K562 (cell line): ENCODE results near the gene SV2A. TPM values are rescaled to one million over a fixed set of nuclear protein-coding genes. Genes with fewer than 3 reads are reported as not detected.
A peak's percentile ranks its signal among the peaks of the same experiment; 100 is the strongest.

ENCODE experiments used
- CTBP1 ChIP-seq: fragments of 450-650 bp; IDR thresholded peaks from 2 replicates; pipeline ENCODE4 v1.6.1; 2016; ENCODE audit warnings: borderline replicate concordance
- FOXK2 ChIP-seq, 2 experiments: fragments of 450-650 bp; IDR thresholded peaks in 1 of 2; conservative IDR thresholded peaks in 1 of 2; 2 replicates each; pipeline ENCODE4 v1.6.1; 2016; ENCODE audit warnings: low read depth in 2 of 2, mild to moderate bottlenecking in 1 of 2
- HMG20A ChIP-seq: fragments of 450-650 bp; formaldehyde crosslinking; conservative IDR thresholded peaks from 2 replicates; pipeline ENCODE4 v1.4.0; 2020; ENCODE audit warnings: mild to moderate bottlenecking, mixed read lengths
- JUND ChIP-seq, 2 experiments: IDR thresholded peaks; 2 replicates in 1 of 2; 3 replicates in 1 of 2; pipeline ENCODE4 v1.6.1; 2011; ENCODE audit warnings: borderline replicate concordance in 2 of 2, low read depth in 2 of 2, low read length in 2 of 2, improper control_type of control experiment in 1 of 2, missing biosample characterization in 1 of 2, missing genetic modification characterization in 1 of 2, missing genetic modification reagents in 1 of 2
- LCOR ChIP-seq: sonication (generic); formaldehyde crosslinking; IDR thresholded peaks from 2 replicates; pipeline ENCODE4 v1.8.0; 2022; ENCODE audit warnings: mild to moderate bottlenecking, missing genetic modification reagents
- MEIS2 ChIP-seq: fragments of 450-650 bp; IDR thresholded peaks from 2 replicates; pipeline ENCODE4 v1.6.1; 2014; ENCODE audit warnings: mild to moderate bottlenecking; ENCODE audit not compliant: partially characterized antibody
- NEUROD1 ChIP-seq: fragments of 150-350 bp; IDR thresholded peaks from 2 replicates; pipeline ENCODE4 v1.6.1; 2014; ENCODE audit warnings: borderline replicate concordance, low read length, low read depth; ENCODE audit not compliant: partially characterized antibody
- NFE2L1 ChIP-seq: fragments of 450-650 bp; IDR thresholded peaks from 2 replicates; pipeline ENCODE4 v1.6.1; 2016; ENCODE audit warnings: missing genetic modification characterization, low read depth, mild to moderate bottlenecking, missing compliant biosample characterization, moderate library complexity, borderline replicate concordance
- NFYB ChIP-seq: IDR thresholded peaks from 2 replicates; pipeline ENCODE4 v1.6.1; 2011; ENCODE audit warnings: mild to moderate bottlenecking, moderate library complexity; ENCODE audit not compliant: insufficient read length; ENCODE audit errors: extremely low read depth
- NONO ChIP-seq, 2 experiments: fragments of 200-400 bp in 1 of 2; fragments of 450-650 bp in 1 of 2; formaldehyde crosslinking in 1 of 2; IDR thresholded peaks; 2 replicates each; pipeline ENCODE4 v1.6.1; 2017; ENCODE audit warnings: low read depth in 2 of 2, mild to moderate bottlenecking in 2 of 2, moderate library complexity in 2 of 2, low read length in 1 of 2
- PHF8 ChIP-seq: fragments of 200-600 bp; sonication (generic); IDR thresholded peaks from 2 replicates; pipeline ENCODE4 v1.6.1; 2012; ENCODE audit warnings: mixed run types, mild to moderate bottlenecking, inconsistent platforms, low read length, moderate library complexity, borderline replicate concordance
- RBFOX2 ChIP-seq: fragments of 200-400 bp; formaldehyde crosslinking; IDR thresholded peaks from 2 replicates; pipeline ENCODE4 v1.6.1; 2017; ENCODE audit warnings: low read depth, mild to moderate bottlenecking, low read length, moderate library complexity
- RBM39 ChIP-seq: fragments of 200-400 bp; formaldehyde crosslinking; optimal IDR thresholded peaks from 2 replicates; pipeline ENCODE3; 2018; ENCODE audit warnings: low read depth, low read length
- TEAD1 ChIP-seq, 2 experiments: fragments of 450-650 bp in 1 of 2; sonication (generic) in 1 of 2; formaldehyde crosslinking; IDR thresholded peaks; 2 replicates each; pipeline versions ENCODE4 v1.4.0 to v1.8.0; 2020 to 2022; ENCODE audit warnings: mild to moderate bottlenecking in 2 of 2, missing genetic modification reagents in 1 of 2
- TEAD2 ChIP-seq: fragments of 450-650 bp; IDR thresholded peaks from 2 replicates; pipeline ENCODE4 v1.6.1; 2016; ENCODE audit warnings: missing genetic modification characterization, control low read depth, missing compliant biosample characterization
- ZNF274 ChIP-seq: IDR thresholded peaks from 2 replicates; pipeline ENCODE4 v1.6.1; 2011; ENCODE audit warnings: low read depth, mild to moderate bottlenecking, low read length, moderate library complexity, borderline replicate concordance
- polyA plus RNA-seq, 8 experiments: library from polyadenylated mRNA; depleted of rRNA in 4 of 8; stranded (reverse) in 5 of 8; unstranded in 3 of 8; fragments of >200 nt; fragmentation: Nextera tagmentation in 2 of 8; fragmentation: Illumina TruSeq in 1 of 8; extraction: Ambion mirVana in 2 of 8; extraction: Trizol in 1 of 8; gene quantifications; 2 replicates each; pipeline versions ENCODE4 v1.2.1 to v1.2.3, GENCODE V29; 2011 to 2014; ENCODE audit warnings: inconsistent platforms in 1 of 8, missing spikeins in 1 of 8
- total RNA-seq, 7 experiments: library from RNA; depleted of rRNA in 6 of 7; stranded (reverse); fragments of >200 nt in 6 of 7; fragmentation: Illumina TruSeq in 2 of 7; extraction: Trizol in 2 of 7; gene quantifications; 2 replicates each; pipeline versions ENCODE4 v1.2.1 to v1.2.3, GENCODE V29; 2011 to 2021; ENCODE audit warnings: low replicate concordance in 1 of 7
- TF ChIP-seq, protein P1 (sequence below): fragments of 200-800 bp; sonication (Bioruptor generic); IDR thresholded peaks from 2 replicates; pipeline ENCODE4 v1.6.1; 2016; ENCODE audit warnings: missing genetic modification characterization, missing compliant biosample characterization
- TF ChIP-seq, protein P2 (sequence below): sonication (generic); formaldehyde crosslinking; IDR thresholded peaks from 2 replicates; pipeline ENCODE4 v1.8.0; 2022; ENCODE audit warnings: mild to moderate bottlenecking, missing genetic modification reagents, borderline replicate concordance

The SV2A gene
- total and polyA plus RNA-seq, 9 of the 15 experiments (the other 6 are each of a cell fraction or from before 2014, with no cell fraction given) = 0.07 to 0.22 (median 0.11) TPM; not detected in 1

DNA sequence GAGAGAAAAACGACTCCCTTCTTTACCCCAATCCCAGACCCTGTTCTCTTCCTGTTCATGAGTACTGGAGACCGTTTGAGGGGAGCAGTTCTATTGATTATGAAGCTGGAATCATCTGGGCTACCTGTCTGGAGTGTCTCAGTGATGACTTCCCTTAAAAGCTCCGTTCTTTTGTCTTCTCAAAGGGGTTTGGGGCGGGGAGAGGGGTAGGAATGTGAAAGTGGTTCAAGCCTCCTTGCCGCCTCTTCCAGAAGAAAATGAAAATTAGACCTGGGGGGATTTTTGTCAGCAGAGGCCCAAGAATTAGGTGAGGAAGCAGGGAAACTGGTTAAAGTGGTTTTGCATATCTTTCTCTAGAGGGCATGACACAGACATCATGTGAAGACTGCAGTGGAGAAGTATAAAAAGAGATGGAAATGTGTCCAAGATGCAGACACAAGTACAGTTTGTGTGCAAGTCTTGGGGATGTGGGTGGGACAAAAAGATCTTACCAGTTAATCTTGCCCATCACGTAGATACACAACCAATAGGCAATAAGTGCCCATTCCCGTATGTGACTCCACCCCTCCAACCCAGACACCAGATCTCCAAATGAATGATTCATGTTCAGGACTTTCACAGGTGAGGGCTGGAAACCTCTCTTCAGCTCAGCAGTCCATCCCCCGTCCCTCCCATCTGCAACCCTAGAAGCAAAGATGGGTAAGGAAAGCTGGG is 19.5 kb upstream of the SV2A start (continued):
- TF ChIP-seq, protein P1, sequence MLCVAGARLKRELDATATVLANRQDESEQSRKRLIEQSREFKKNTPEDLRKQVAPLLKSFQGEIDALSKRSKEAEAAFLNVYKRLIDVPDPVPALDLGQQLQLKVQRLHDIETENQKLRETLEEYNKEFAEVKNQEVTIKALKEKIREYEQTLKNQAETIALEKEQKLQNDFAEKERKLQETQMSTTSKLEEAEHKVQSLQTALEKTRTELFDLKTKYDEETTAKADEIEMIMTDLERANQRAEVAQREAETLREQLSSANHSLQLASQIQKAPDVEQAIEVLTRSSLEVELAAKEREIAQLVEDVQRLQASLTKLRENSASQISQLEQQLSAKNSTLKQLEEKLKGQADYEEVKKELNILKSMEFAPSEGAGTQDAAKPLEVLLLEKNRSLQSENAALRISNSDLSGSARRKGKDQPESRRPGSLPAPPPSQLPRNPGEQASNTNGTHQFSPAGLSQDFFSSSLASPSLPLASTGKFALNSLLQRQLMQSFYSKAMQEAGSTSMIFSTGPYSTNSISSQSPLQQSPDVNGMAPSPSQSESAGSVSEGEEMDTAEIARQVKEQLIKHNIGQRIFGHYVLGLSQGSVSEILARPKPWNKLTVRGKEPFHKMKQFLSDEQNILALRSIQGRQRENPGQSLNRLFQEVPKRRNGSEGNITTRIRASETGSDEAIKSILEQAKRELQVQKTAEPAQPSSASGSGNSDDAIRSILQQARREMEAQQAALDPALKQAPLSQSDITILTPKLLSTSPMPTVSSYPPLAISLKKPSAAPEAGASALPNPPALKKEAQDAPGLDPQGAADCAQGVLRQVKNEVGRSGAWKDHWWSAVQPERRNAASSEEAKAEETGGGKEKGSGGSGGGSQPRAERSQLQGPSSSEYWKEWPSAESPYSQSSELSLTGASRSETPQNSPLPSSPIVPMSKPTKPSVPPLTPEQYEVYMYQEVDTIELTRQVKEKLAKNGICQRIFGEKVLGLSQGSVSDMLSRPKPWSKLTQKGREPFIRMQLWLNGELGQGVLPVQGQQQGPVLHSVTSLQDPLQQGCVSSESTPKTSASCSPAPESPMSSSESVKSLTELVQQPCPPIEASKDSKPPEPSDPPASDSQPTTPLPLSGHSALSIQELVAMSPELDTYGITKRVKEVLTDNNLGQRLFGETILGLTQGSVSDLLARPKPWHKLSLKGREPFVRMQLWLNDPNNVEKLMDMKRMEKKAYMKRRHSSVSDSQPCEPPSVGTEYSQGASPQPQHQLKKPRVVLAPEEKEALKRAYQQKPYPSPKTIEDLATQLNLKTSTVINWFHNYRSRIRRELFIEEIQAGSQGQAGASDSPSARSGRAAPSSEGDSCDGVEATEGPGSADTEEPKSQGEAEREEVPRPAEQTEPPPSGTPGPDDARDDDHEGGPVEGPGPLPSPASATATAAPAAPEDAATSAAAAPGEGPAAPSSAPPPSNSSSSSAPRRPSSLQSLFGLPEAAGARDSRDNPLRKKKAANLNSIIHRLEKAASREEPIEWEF (CRISPR knock-in tag) = no peak
- TF ChIP-seq TEAD1 (CRISPR knock-in tag; IDR thresholded peaks at IDR 0.05) = 0 out of 4 replicates have a peak, but pooled peaks of 1 of the 2 experiments have one; percentile 42
- TF ChIP-seq RBM39 = no peak
- TF ChIP-seq NFYB = peak; percentile 11
- TF ChIP-seq MEIS2 = peak; percentile 31
- TF ChIP-seq ZNF274 = no peak
- TF ChIP-seq PHF8 = no peak
- no peak for TF ChIP-seq NEUROD1
- no peak for TF ChIP-seq NFE2L1 (tag)
- TF ChIP-seq JUND (IDR thresholded peaks at IDR 0.05; ENCODE audit: borderline replicate concordance, low read depth, low read length) = 0 out of 2 replicates have a peak, but pooled peaks have one; percentile 2
- no peak for TF ChIP-seq JUND (tag; IDR thresholded peaks at IDR 0.05; ENCODE audit: borderline replicate concordance, low read depth, low read length)
- no peak for TF ChIP-seq HMG20A (CRISPR knock-in tag)
- TF ChIP-seq, protein P2, sequence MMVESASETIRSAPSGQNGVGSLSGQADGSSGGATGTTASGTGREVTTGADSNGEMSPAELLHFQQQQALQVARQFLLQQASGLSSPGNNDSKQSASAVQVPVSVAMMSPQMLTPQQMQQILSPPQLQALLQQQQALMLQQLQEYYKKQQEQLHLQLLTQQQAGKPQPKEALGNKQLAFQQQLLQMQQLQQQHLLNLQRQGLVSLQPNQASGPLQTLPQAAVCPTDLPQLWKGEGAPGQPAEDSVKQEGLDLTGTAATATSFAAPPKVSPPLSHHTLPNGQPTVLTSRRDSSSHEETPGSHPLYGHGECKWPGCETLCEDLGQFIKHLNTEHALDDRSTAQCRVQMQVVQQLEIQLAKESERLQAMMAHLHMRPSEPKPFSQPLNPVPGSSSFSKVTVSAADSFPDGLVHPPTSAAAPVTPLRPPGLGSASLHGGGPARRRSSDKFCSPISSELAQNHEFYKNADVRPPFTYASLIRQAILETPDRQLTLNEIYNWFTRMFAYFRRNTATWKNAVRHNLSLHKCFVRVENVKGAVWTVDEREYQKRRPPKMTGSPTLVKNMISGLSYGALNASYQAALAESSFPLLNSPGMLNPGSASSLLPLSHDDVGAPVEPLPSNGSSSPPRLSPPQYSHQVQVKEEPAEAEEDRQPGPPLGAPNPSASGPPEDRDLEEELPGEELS (CRISPR knock-in tag) = no peak
- 0 out of 4 replicates have a peak, but pooled peaks of 1 of the 2 experiments have one; percentile 18 for TF ChIP-seq FOXK2 (conservative IDR thresholded peaks at IDR 0.05 in 1 of 2, IDR thresholded peaks at IDR 0.05 in 1 of 2; ENCODE audit: low read depth in 2 of 2)
- TF ChIP-seq RBFOX2 = no peak
- no peak for TF ChIP-seq TEAD2
- TF ChIP-seq NONO (IDR thresholded peaks at IDR 0.05; ENCODE audit: low read depth in 2 of 2, low read length in 1 of 2) = no peak
- 0 out of 2 replicates have a peak, but pooled peaks have one; percentile 37 for TF ChIP-seq LCOR (CRISPR knock-in tag)
- 0 out of 2 replicates have a peak, but pooled peaks have one; percentile 18 for TF ChIP-seq CTBP1
